Measurements from ENCODE around the gene RFX7. TPM values are rescaled to one million over a fixed set of nuclear protein-coding genes. Genes with fewer than 3 reads are reported as not detected.

Gene RFX7
- total RNA-seq, 2 donors from 2014 or later, result 4.4 to 5.9 TPM

GRCh38 chr15:56056626-56057025 lies 187.1 kb downstream of the RFX7 start:
- Histone ChIP-seq H3K36me3 (no peaks in the 10 kb centered on the region), H3K27ac (no peak overlapping the region), H3K4me1 (no peaks in the 10 kb centered on the region), H3K4me3 (no peak overlapping the region), H3K27me3 (no peaks in the 10 kb centered on the region), H3K9me3 (peaks cover 0 to 4% of the 10 kb centered on the region in 2 donors)
- TF ChIP-seq CTCF (IDR thresholded peaks at IDR 0.05), result no peak
- DNase-seq (ENCODE audit: low spot score), result no peak

DNA sequence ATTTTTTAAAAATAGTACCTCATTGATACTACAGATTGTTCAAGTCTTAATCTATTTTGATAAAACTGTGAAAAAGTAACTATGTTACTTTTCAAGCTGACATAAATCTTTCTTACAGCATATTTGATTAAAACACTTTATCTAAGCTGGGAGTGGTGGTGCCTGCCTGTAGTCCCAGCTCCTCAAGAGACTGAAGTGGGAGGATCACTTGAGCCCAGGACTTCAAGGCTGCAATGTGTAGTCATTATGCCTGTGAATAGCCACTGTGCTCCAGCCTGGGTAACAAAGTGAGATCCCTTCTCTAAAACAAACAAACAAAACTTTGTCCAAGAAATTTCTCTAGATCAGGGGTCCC lies 190.7 kb downstream of the RFX7 start:
- no peak for DNase-seq (ENCODE audit: low spot score)
- H3K27me3 ChIP-seq, result no peaks in the 10 kb centered on the region
- H3K4me3 ChIP-seq, result no peak overlapping the region
- no peak overlapping the region for H3K27ac ChIP-seq
- no peaks in the 10 kb centered on the region for H3K4me1 ChIP-seq
- TF ChIP-seq CTCF (IDR thresholded peaks at IDR 0.05), result no peak
- no peaks in the 10 kb centered on the region for H3K9me3 ChIP-seq
- H3K36me3 ChIP-seq, result no peaks in the 10 kb centered on the region

- DNase-seq (ENCODE audit: low spot score), result no peak
- Histone ChIP-seq H3K36me3 (no peaks in the 10 kb centered on the region), H3K9me3 (no peaks in the 10 kb centered on the region), H3K27ac (no peak overlapping the region), H3K4me3 (no peak overlapping the region), H3K27me3 (no peaks in the 10 kb centered on the region), H3K4me1 (no peaks in the 10 kb centered on the region)
- TF ChIP-seq CTCF (IDR thresholded peaks at IDR 0.05), result peak; percentile 62 to 85
These were observed 191.2 kb downstream of the RFX7 start for GRCh38 chr15:56052395-56053045.

DNA sequence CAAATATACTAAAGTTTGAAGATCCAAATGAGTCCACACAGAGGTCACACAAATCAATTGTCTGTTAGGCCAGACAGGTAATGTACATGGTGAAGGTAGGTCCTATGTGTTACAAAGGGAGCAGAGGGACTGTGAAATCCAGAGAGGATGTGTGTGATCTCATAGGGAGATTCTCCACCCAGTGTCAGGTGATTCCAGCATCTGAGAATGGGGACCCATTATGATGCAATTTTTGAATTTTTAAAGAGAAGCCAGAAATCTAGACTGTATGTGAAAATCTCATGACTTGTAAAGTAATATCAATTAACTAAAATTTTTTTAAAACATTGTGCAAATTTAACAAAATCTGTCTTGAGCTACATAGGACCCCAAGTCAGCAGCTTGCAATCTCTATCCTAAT lies 192.0 kb downstream of the RFX7 start:
- no peak for TF ChIP-seq CTCF (IDR thresholded peaks at IDR 0.05)
- no peaks in the 10 kb centered on the region for H3K9me3 ChIP-seq
- H3K36me3 ChIP-seq, result no peaks in the 10 kb centered on the region
- DNase-seq (ENCODE audit: low spot score), result no peak
- no peaks in the 10 kb centered on the region for H3K4me1 ChIP-seq
- no peak overlapping the region for H3K27ac ChIP-seq
- no peak overlapping the region for H3K4me3 ChIP-seq
- no peaks in the 10 kb centered on the region for H3K27me3 ChIP-seq

GRCh38 chr15:56049577-56049976 lies 194.1 kb downstream of the RFX7 start:
- Histone ChIP-seq H3K27me3 (no peaks in the 10 kb centered on the region), H3K4me1 (no peaks in the 10 kb centered on the region), H3K27ac (no peak overlapping the region), H3K36me3 (no peaks in the 10 kb centered on the region), H3K4me3 (no peak overlapping the region), H3K9me3 (no peaks in the 10 kb centered on the region)
- TF ChIP-seq CTCF (IDR thresholded peaks at IDR 0.05), result no peak
- no peak for DNase-seq (ENCODE audit: low spot score)

- Histone ChIP-seq H3K27ac (no peak overlapping the region), H3K36me3 (no peaks in the 10 kb centered on the region), H3K27me3 (no peaks in the 10 kb centered on the region), H3K9me3 (no peaks in the 10 kb centered on the region), H3K4me1 (no peaks in the 10 kb centered on the region), H3K4me3 (no peak overlapping the region)
- no peak for DNase-seq (ENCODE audit: low spot score)
- no peak for TF ChIP-seq CTCF (IDR thresholded peaks at IDR 0.05)
These were observed 196.3 kb downstream of the RFX7 start for GRCh38 chr15:56047354-56047753.
